SJSA1 (cell line): ENCODE measurements around the gene FYN. TPM values are rescaled to one million over a fixed set of nuclear protein-coding genes. Genes with fewer than 3 reads are reported as not detected.

ENCODE experiments used
- DNase-seq, 2 experiments: peaks; one replicate each; pipeline ENCODE4 v3.0.0-alpha.2; 2015 to 2020; ENCODE audit warnings: low spot score in 2 of 2, low read depth in 1 of 2
- H3K27ac ChIP-seq: fragments of 250-450 bp; sonication (Bioruptor Pico); 2 replicates; pipeline ENCODE4 v1.5.1; 2020; ENCODE audit warnings: mild to moderate bottlenecking, moderate library complexity
- H3K27me3 ChIP-seq: fragments of 250-450 bp; sonication (Bioruptor Pico); replicated peaks from 2 replicates; pipeline ENCODE4 v1.5.1; 2020; ENCODE audit warnings: mild to moderate bottlenecking, moderate library complexity
- H3K36me3 ChIP-seq: fragments of 250-450 bp; sonication (Bioruptor Pico); 2 replicates; pipeline ENCODE4 v1.5.1; 2020; ENCODE audit warnings: mild to moderate bottlenecking
- H3K4me1 ChIP-seq: fragments of 250-450 bp; sonication (Bioruptor Pico); replicated peaks from 2 replicates; pipeline ENCODE4 v1.6.1; 2021; ENCODE audit warnings: mild to moderate bottlenecking
- H3K4me3 ChIP-seq: fragments of 250-450 bp; sonication (Bioruptor Pico); 2 replicates; pipeline ENCODE4 v1.5.1; 2020; ENCODE audit warnings: mild to moderate bottlenecking
- H3K9me3 ChIP-seq: fragments of 250-450 bp; sonication (Bioruptor Pico); replicated peaks from 2 replicates; pipeline ENCODE4 v1.5.1; 2020; ENCODE audit warnings: mild to moderate bottlenecking
- total RNA-seq: library from RNA; depleted of rRNA; stranded (reverse); fragments of >200 nt; shearing (Covaris generic); gene quantifications from 2 replicates; pipeline ENCODE4 v1.2.3, GENCODE V29; 2014

Gene FYN
- total RNA-seq, 1 experiment from 2014 or later = 53.4 TPM

DNA sequence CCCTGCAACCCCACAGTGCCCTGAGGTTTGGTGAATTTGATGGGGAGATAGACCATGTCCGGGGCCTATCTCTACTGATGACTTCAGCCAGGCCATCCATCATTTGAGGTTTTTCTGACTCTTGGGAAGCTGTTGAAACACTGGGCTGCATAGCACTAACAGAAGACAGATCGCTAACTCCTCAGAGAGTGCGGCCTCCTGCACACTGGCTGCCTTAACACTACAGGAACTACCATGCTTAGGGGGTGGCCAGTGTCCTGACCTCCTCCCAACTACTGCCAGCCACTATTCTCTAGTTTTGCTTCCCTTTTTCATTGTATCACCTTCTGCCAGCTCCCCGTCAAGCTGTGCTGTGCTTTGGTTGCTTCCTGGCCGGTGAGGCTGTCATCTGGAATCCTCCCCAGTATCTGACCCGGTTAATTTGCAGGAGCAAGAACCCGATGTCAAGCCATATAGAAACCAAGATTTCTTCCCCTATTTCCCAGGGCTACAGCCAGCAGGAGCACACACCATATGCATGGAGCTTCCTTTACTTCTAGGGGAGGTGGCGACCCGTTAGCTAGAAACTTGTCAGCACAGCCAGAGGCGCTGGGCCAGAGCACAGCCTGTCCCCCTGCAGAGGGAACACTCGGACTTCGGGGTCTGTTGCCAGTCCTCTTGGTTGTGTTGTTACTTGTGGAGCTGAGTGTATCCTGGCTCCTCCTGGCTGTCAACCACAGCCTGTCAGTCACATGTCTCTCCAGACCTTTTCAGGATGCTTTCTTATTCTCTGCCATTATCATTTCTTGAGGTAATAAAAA is 210.3 kb downstream of the FYN start:
- Histone ChIP-seq H3K27me3 (no peaks in the 10 kb centered on the region), H3K36me3 (peaks cover 7% of the 10 kb centered on the region), H3K27ac (no peak overlapping the region), H3K9me3 (no peaks in the 10 kb centered on the region), H3K4me1 (peaks cover 9% of the 10 kb centered on the region), H3K4me3 (no peak overlapping the region)
- no peak for DNase-seq

DNA sequence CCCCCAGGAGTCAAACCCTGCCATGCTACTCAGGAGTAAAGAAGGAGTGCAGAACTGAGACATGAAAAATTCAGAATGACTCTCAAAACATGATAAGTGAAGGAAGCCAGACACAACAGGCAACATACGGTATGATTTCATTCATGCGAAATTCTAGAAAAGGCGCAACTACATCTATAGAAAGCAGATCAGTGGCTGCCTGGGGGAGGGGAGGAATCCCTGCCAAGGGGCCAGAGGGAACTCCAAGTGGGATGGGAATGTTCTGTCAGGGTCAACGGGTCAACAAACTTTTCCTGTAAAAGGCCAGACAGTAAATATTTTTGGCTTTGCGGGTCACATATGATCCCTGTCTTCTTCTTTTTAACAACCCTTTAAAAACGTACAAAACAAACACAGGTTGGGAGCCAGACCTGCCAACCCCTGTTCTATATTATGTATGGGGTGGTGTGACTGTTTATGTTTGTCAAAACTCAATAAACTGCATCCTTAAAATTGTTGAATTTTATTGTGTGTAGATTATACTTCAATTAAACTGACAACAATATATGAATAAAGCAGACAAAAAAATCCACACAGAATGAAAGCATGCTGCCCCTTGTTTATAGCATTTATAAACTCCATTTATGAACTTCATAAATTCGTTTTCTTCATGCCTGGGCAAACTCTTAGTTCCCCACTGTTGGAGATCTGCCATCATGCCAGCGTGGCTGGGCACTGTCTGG is 211.0 kb downstream of the FYN start:
- Histone ChIP-seq H3K4me1 (peaks cover 14% of the 10 kb centered on the region), H3K27ac (no peak overlapping the region), H3K4me3 (no peak overlapping the region), H3K27me3 (no peaks in the 10 kb centered on the region), H3K36me3 (peaks cover 7% of the 10 kb centered on the region), H3K9me3 (no peaks in the 10 kb centered on the region)
- no peak for DNase-seq

GRCh38 chr6:111661541-111662061 is 211.7 kb downstream of the FYN start:
- no peaks in the 10 kb centered on the region for H3K27me3 ChIP-seq
- no peak overlapping the region for H3K4me3 ChIP-seq
- H3K9me3 ChIP-seq = no peaks in the 10 kb centered on the region
- no peak overlapping the region for H3K27ac ChIP-seq
- no peak for DNase-seq
- H3K4me1 ChIP-seq = peaks cover 17% of the 10 kb centered on the region
- peaks cover 4% of the 10 kb centered on the region for H3K36me3 ChIP-seq

DNA sequence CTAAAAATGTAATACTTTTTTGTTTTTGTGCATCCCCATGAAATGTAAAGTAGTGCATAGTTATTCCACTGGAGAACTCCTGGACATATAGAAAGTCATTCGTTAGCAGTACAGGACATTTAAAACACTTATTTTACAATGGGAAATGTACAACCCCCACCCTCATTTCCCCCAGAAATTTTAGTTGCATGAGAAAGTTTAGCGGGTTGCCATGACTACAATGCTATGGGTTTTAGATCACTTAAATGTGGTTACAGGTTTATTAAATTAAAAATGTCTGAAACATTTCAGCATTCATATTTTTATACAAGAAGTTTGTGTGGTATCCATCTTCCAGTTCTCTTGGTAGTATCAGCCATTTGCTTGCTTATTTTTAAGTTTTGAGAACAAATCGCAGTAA is 212.7 kb downstream of the FYN start:
- Histone ChIP-seq H3K36me3 (peaks cover 4% of the 10 kb centered on the region), H3K27me3 (no peaks in the 10 kb centered on the region), H3K4me3 (no peak overlapping the region), H3K4me1 (peaks cover 17% of the 10 kb centered on the region), H3K9me3 (no peaks in the 10 kb centered on the region), H3K27ac (no peak overlapping the region)
- no peak for DNase-seq

DNA sequence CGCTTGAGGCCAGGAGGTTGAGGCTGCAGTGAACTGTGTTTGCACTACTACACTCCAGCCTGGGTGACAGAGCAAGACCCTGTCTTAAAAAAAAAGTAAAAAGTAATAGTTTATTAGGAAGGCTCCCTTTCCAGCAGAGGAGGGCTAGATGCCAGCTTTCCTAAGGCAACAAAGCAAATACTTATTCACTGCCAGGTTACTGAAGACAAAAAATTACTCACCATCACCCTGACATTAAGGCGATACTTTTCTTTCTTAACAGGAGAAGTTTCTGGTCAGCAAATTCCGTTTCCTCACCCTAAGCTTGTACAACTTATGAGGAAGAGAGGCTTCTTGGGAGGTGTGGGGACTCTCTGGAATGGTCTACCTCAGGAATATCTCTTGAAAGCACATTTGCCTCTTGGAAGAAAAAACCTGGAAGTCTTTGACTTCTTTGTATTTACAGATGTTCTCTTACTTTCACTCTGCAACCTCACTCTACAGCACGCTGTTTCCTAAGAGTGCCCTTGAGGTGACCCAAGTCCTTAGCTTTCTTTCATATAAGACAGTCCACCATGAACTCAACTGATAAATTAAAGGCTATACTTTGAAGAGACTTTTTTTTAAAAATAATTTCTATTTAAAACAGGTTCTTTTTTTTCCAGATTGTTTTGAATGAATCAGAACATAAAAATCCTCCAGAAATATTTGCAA is 214.6 kb downstream of the FYN start:
- no peaks in the 10 kb centered on the region for H3K9me3 ChIP-seq
- DNase-seq = peak in 1 of 2 experiments; percentile 42
- peak overlapping the region; percentile 41; the same call in 1 of the 2 replicates for H3K27ac ChIP-seq
- no peak overlapping the region for H3K4me3 ChIP-seq
- no peaks in the 10 kb centered on the region for H3K27me3 ChIP-seq
- H3K4me1 ChIP-seq = peaks cover 20% of the 10 kb centered on the region
- H3K36me3 ChIP-seq = peaks cover 4% of the 10 kb centered on the region

DNA sequence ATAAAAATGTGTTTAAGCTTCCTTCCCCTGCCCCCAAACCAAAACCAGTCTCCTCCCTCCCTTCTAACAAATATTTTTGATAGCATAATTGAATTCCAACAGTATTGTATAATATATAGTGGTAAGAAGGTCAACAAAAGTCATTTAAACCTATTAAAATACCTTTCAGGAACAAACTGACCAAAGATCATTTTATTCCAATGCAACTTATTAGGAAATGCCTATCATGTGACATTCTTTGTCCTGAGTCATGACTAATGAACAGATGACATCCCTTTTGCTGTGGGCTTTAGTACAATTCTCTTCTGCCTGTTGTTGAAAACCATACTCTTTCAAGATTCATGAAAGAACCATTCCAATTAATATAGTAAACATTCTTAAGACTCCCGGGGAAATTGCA is 216.1 kb downstream of the FYN start:
- peaks cover 4% of the 10 kb centered on the region for H3K36me3 ChIP-seq
- DNase-seq = peak in 1 of 2 experiments; percentile 37
- peaks cover 28% of the 10 kb centered on the region for H3K4me1 ChIP-seq
- H3K9me3 ChIP-seq = no peaks in the 10 kb centered on the region
- H3K27ac ChIP-seq = 0 out of 2 replicates have a peak overlapping the region, but pooled peaks have one; percentile 2
- H3K27me3 ChIP-seq = no peaks in the 10 kb centered on the region
- no peak overlapping the region for H3K4me3 ChIP-seq

DNA sequence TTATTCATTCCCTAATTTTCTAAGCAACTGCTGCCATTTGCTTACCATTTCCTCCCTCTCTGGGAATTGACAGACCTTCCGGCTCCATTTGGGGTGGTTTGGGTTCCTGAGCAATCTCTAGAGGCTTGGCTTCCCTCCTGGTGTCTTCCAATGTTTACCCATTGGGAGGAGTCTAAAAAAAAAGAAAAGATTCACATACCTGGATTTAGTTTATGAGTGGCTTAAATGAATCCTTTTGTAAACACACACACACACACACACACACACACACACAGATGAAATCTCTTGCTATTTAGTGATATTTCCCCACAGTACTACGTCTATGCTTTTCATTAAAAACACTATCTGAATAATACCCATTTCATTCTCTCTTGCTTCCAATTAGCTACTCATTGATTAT is 219.3 kb downstream of the FYN start:
- peak in 1 of 2 experiments; percentile 10 for DNase-seq
- no peaks in the 10 kb centered on the region for H3K27me3 ChIP-seq
- H3K36me3 ChIP-seq = no peaks in the 10 kb centered on the region; the same call in 1 of the 2 replicates
- H3K27ac ChIP-seq = no peak overlapping the region
- peaks cover 28% of the 10 kb centered on the region for H3K4me1 ChIP-seq
- no peaks in the 10 kb centered on the region for H3K9me3 ChIP-seq
- H3K4me3 ChIP-seq = no peak overlapping the region

GRCh38 chr6:111653434-111653833 is 219.8 kb downstream of the FYN start:
- Histone ChIP-seq H3K27me3 (no peaks in the 10 kb centered on the region), H3K4me3 (no peak overlapping the region), H3K27ac (no peak overlapping the region), H3K9me3 (no peaks in the 10 kb centered on the region), H3K4me1 (peaks cover 24% of the 10 kb centered on the region), H3K36me3 (no peaks in the 10 kb centered on the region; the same call in 1 of the 2 replicates)
- no peak for DNase-seq

DNA sequence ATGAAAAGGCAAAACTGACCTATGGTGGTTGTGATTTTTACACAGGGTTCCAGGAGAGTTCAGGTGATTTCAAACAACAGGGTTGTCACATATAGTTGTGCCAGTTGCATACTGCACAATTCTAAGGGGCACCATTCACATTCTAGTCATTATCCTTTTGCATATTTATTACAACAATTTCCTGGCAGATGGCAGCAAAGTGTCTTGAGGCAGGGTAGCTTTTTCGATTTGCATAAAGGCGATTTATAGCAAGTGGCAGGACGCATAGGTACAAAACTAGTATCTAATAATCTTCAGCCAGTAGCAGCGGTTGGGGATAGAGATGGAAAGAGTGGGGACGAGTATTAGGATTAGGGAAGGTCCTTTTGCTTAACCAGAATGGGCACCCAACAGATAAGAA is 221.1 kb downstream of the FYN start:
- no peaks in the 10 kb centered on the region for H3K9me3 ChIP-seq
- no peaks in the 10 kb centered on the region for H3K36me3 ChIP-seq
- H3K27ac ChIP-seq = no peak overlapping the region
- peaks cover 14% of the 10 kb centered on the region for H3K4me1 ChIP-seq
- no peaks in the 10 kb centered on the region for H3K27me3 ChIP-seq
- DNase-seq = no peak
- H3K4me3 ChIP-seq = no peak overlapping the region

- Histone ChIP-seq H3K4me1 (peaks cover 11% of the 10 kb centered on the region), H3K4me3 (no peak overlapping the region), H3K9me3 (no peaks in the 10 kb centered on the region), H3K27ac (no peak overlapping the region), H3K36me3 (no peaks in the 10 kb centered on the region), H3K27me3 (no peaks in the 10 kb centered on the region)
- DNase-seq = no peak
Observed at GRCh38 chr6:111651185-111652034, 221.8 kb downstream of the FYN start.

GRCh38 chr6:111650049-111650448 is 223.2 kb downstream of the FYN start:
- Histone ChIP-seq H3K36me3 (no peaks in the 10 kb centered on the region), H3K4me3 (no peak overlapping the region), H3K9me3 (no peaks in the 10 kb centered on the region), H3K4me1 (peaks cover 11% of the 10 kb centered on the region), H3K27me3 (no peaks in the 10 kb centered on the region), H3K27ac (no peak overlapping the region)
- no peak for DNase-seq

DNA sequence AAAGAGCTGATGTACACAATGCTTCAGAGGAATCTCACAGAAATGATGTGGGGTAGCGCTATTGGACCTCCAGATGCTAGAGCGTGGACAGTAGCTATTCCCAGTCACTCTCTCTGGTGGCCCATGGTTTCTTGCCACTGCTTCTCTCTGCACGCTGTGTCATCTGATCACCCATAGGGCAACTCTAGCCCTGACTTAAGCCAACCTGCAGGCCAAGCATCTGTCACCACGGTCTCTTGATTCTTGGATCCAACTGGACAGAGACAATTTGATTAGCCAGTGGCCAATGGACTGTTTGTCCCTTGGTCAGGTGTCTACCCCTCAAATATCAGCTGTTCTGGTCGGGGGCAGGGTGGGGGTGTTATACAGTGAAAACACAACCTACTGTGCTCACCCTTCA is 225.2 kb downstream of the FYN start:
- Histone ChIP-seq H3K27ac (no peak overlapping the region), H3K9me3 (no peaks in the 10 kb centered on the region), H3K36me3 (no peaks in the 10 kb centered on the region), H3K27me3 (no peaks in the 10 kb centered on the region), H3K4me1 (peaks cover 3% of the 10 kb centered on the region), H3K4me3 (no peak overlapping the region)
- DNase-seq = no peak

DNA sequence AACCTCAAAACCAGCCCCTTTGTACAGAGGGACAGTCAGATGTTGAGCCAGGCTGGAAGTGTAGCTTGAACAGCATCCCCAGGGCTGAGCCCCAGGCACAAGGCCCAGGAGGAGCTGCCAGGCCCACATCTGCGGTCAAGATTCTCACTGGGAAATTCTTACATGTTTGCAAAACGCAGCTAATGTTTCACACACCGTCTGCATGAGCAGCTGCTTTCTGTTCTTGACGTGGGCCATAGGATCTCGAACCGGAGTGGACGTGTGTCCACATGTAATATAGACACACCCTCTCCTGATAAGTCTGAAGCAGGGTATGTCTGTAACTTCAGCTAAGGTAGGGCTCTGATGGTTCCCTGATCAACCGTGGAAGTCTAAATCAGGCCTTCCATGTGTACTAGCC is 226.3 kb downstream of the FYN start:
- no peaks in the 10 kb centered on the region for H3K9me3 ChIP-seq
- peaks cover 4% of the 10 kb centered on the region; the same call in 1 of the 2 replicates for H3K4me1 ChIP-seq
- DNase-seq = no peak
- H3K4me3 ChIP-seq = no peak overlapping the region
- no peaks in the 10 kb centered on the region for H3K36me3 ChIP-seq
- H3K27ac ChIP-seq = no peak overlapping the region
- no peaks in the 10 kb centered on the region for H3K27me3 ChIP-seq
